SK-N-SH (cell line): ENCODE measurements around the gene AGMO.

ENCODE experiments used
- CTCF ChIP-seq: fragments of 200-600 bp; sonication (generic); IDR thresholded peaks from 2 replicates; pipeline ENCODE4 v1.6.1; 2017; ENCODE audit warnings: antibody characterized with exemption, mild to moderate bottlenecking, moderate library complexity
- EZH2phosphoT487 ChIP-seq: fragments of 200-600 bp; sonication (generic); IDR thresholded peaks from 2 replicates; pipeline ENCODE4 v1.6.1; 2017; ENCODE audit warnings: low read depth, mixed run types, mild to moderate bottlenecking, antibody characterized with exemption, moderate library complexity, borderline replicate concordance
- MXI1 ChIP-seq: IDR thresholded peaks from 2 replicates; pipeline ENCODE4 v1.6.1; 2012; ENCODE audit warnings: mild to moderate bottlenecking, low read depth, low read length, improper control_type of control experiment
- RAD21 ChIP-seq: IDR thresholded peaks from 2 replicates; pipeline ENCODE4 v1.6.1; 2012; ENCODE audit warnings: mild to moderate bottlenecking, low read length

GRCh38 chr7:15457990-15458955, 103.5 kb downstream of the AGMO start:
- TF ChIP-seq CTCF = no peak
- TF ChIP-seq RAD21 = no peak
- no peak for TF ChIP-seq EZH2phosphoT487
- no peak for TF ChIP-seq MXI1
